Measurements from ENCODE around the gene GLIS1.

Gene GLIS1

DNA sequence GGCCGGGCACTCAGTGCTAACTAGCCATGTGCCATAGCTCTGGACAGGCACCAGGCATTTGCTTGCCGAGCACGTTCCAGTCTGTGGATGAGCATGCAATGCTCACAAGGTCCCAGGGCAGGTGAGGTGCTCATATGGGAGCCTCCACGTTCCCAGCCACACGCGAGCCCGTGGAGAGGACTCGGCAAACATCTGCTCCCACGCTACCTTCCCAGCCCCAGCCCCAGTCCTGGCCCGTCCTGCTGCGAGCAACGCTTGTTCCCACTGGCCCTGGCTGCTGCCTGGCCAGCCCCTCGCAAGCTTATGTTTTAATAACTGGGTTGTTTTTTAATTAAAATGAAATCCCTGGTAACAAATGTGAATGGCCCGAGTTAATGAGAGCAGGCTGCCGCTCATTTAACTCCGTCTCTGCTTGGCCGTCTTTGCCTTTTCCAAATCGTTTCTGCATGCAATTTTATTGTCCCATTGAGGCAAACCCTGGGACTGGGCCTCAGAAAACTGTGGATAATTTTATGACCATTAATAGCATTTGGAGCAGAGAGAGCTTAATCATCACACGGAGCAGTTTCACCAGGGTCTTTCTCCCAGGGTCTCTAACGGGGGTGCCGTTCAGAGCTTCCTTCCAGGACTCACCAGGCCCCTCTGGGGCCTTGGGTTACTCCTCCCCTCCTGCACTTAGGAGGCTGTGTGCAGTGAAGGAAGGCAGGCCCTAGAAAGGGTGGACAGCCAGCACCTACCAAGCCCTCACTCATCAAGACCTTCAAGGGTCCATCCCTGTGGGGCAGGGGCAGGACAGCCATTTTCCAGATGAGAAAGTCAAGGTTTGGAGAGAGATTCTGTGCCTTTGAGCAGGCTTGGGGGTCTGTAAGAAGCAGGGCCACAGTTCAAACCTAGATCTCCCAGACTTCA lies 136.8 kb downstream of the GLIS1 start:
- in situ Hi-C loops (cut with HindIII; ENCODE audit: low sequenced_read_pairs): loop anchor here (25.0 kb wide), 1 partner anchor 135 kb away; the partner anchor contains the start of gene GLIS1

DNA sequence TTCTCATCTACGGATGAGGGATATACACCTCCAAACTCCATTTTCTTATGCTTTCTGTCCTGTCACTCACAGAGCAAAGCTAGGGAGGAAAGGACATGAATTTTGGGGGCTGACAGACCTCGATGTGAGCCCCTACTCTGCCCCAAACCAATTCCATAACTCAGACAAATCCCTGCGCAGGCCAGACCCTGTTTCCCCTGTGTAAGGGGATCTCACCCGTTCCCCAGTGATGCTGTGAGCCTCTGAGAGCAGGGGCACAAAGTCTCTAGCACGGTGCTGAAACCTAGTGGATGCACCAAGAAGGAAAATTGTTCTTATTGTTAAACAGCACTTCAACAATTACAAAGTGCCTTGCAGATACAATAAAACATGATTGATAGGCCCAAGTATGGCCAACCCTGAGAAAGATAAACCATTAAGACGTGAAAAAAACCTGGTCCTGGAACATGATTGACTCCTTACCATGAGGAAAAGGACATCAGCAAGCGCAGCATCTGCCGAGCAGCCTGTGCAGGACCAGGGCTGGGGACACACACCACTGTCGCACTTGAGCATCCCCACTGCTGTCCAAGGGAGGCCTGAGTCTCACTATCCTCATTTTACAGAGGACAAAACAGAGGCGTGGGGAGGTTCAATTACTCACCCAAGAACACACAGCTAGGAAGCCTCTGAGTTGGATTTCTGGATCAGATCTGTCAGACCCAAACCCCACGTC lies 137.8 kb downstream of the GLIS1 start:
- in situ Hi-C loops (cut with HindIII; ENCODE audit: low sequenced_read_pairs): loop anchor here (25.0 kb wide), 1 partner anchor 136 kb away; the partner anchor contains the start of gene GLIS1

GRCh38 chr1:53600561-53600960 lies 138.4 kb downstream of the GLIS1 start:
- in situ Hi-C loops (cut with HindIII; ENCODE audit: low sequenced_read_pairs): loop anchor here (25.0 kb wide), 1 partner anchor 137 kb away; the partner anchor contains the start of gene GLIS1

DNA sequence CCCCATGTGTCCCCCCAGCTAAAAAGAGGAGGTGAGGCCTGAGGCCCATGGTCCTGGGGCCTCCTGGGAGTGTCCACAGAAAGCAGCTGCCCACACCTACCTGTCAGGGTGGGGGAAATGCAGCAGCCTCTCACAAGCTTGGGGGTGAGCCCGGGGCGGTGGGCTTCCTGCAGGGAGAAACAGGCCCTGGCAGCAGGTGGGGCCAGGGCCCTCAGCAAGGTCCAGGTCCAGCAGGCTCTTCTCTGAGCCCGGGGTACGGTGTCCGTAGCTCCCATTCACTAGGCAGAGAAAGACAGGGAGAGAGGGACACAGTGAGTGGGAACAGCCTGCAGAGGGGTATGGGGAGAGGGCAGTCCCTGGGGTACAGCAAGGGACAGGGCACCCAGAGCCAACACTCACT lies 139.0 kb downstream of the GLIS1 start:
- in situ Hi-C loops (cut with HindIII; ENCODE audit: low sequenced_read_pairs): loop anchor here (25.0 kb wide), 1 partner anchor 137 kb away; the partner anchor contains the start of gene GLIS1

DNA sequence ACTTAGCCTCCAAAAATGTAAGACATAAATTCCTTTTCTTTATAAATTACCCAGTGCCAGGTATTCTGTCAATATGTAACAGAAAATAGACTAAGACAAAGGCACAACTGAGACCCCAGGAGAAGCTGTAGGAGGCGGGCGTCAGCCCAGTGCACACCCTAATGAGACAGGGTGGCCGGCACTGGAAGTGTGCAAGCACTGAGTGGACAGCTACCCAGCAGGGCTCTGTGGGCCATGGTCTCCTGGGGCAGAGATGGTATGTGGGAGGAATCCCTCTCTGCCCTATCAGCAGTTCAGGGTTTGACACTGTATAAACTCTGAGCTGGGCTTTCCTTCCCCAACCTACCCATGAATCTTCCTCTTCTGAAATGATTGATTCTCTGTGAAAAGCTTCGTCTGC lies 139.5 kb downstream of the GLIS1 start:
- in situ Hi-C loops (cut with HindIII; ENCODE audit: low sequenced_read_pairs): no loop called here

DNA sequence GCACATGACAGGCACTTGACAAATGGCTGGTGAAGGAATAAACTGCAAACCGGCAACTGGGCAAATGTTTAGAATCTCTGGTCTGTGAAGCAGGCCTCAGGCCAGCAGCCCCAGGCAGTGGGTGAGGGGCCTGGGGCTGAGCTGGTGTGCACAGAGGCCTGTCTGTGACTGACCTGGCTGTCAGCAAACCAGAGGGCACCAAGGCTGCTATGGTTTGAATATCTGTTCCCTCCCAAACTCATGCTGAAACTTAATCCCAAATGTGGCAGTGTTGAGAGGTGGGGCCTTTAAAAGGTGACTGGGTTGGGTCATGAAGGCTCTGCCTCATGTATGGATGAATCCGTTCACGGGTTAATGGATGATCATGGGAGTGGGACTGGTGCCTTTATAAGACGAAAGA lies 140.0 kb downstream of the GLIS1 start:
- in situ Hi-C loops (cut with HindIII; ENCODE audit: low sequenced_read_pairs): no loop called here

- in situ Hi-C loops (cut with HindIII; ENCODE audit: low sequenced_read_pairs): no loop called here
These were observed 143.1 kb downstream of the GLIS1 start for GRCh38 chr1:53595906-53596305.

DNA sequence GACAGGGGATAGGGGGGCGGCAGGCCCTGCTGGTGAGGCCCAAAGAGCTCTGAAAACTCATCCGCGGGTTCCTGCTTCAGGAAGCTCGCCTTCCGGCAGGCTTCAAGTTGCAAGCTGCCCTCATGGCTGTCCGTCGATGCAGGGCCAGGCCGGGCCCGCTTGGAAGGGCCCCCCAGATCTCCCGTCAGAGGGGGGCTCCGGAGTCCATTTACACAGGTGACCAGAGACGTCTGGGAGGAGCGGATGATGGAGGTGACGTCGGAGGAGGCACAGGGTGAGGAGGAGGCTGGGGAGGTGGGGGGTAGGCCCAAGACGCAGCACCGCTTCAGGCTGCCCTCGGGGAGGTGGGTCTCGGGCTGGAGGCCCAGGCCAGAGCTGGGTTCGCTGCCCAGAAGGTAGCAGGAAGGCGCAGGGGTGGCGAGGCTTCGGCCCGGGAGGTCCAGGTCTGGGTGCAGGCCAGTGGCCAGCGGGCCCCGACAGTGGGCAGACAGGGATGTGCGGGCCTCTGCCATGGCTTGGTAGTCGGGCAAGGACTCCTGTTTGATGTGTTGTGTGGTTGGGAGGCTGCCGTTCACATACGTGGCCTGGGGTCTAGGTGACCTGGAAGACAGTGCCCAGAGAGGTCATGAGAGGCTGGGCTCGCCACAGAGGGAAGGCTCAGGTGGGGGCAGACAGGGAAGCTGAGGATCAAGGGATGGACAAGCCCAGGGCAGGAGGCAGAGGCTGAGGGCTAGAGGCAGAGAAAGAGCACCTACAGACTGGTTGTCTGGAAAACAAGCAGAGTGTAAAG lies 144.4 kb downstream of the GLIS1 start:
- in situ Hi-C loops (cut with HindIII; ENCODE audit: low sequenced_read_pairs): no loop called here

DNA sequence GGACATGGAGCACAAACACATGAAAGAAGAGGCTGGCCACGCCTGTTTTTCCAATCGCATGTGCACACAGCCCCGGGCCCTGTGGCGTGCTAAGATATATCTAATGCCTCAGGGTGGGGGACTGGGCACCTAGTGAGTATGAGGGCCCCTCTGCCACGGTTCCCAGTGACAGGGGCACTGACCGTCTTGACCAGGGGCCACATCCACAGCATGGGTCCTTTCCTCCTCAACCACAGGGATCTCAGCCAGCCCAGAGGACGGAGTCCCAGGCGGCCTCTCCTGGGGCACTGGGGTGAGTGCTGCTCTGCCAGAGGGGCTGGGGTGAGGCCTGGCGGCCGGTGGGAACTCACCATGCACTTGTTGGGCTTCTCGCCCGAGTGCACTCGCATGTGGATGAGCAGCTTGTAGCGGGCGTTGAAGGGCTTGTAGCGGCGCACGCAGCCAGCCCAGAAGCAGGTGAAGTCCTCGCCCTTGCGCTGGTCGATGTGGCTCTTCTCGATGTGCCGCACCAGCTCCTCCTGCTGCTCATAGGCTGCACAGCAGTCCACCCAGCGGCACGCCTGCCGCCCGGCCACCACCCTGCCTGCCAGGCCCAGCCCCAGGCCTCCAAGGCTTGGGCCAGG lies 145.1 kb downstream of the GLIS1 start:
- in situ Hi-C loops (cut with HindIII; ENCODE audit: low sequenced_read_pairs): no loop called here

DNA sequence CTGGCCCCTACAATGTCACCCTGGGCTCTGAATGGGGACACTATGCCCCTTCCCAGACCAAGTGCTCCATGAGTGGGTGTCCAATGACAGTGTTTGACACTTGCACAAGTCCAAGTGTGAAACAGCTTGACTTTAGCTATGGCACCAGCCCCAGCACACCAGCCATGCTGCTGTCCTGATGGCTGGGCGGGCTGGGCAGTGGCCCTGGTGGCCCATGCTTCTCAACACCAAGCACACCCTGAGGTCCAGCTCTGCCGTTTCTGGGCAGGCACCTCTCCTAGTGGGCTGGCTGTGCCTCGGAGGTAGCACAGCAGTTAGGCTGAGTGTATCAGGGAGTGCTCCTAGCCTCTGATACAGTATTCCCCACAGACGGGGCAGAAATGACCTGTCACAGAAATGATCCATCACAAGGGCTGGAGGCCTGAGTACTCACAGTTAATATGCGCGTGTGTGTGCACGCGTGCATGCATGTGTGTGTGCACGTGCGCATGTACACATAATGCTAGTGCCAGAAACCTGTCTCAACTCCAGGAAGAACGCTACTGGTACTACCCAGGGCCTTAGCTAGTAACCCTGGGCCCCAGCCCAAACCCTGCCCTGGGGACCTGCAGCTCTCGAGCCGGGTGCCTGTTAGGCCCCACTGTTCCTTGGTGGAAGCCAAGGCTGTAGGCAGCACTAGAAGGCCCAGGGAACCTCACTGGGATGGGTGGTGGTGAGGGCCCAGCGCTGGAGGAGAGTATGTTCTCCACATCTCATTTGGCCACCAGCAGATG lies 145.8 kb downstream of the GLIS1 start:
- in situ Hi-C loops (cut with HindIII; ENCODE audit: low sequenced_read_pairs): no loop called here

DNA sequence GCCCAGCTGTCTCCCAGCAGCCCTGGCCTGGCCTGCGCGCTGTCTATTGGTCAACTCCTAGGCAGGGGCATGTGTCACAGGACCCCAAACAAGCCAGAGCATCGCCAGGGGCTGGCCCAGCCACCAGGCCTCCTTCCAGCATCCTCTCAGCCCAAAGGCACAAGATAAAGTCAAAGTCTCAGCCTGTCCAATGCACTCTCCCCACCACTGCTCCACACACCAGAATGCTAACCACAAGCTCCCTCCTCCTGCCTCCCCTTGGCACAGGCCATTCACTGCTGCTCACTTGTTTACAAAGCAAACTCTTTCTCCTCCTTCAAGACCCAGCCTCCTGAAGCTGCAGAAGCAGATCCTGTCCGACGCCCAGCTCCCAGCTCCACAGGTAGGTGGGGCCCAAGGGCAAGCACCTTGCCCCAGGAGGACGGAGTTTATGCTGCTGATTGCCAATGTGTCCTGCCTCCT lies 146.4 kb downstream of the GLIS1 start:
- in situ Hi-C loops (cut with HindIII; ENCODE audit: low sequenced_read_pairs): no loop called here

DNA sequence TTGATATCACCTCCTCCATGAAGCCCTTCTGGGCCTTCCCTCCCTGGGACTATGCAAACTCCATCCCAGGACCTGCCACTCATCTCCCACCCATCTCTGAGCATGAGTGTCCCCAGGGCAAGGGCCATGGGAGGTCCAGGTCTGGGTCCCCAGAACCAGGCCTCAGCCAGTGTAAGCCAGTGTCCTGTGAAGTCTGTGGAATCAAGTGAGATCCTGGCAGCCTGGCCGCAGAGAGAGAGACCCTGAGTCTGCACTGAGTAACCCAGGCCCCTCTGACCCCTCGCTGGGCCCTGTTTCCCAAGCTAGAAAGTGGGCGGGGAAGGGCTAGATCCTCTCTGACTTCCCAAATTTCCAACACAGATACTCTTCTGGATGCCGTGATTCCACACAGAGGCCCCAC lies 147.0 kb downstream of the GLIS1 start:
- in situ Hi-C loops (cut with HindIII; ENCODE audit: low sequenced_read_pairs): no loop called here

DNA sequence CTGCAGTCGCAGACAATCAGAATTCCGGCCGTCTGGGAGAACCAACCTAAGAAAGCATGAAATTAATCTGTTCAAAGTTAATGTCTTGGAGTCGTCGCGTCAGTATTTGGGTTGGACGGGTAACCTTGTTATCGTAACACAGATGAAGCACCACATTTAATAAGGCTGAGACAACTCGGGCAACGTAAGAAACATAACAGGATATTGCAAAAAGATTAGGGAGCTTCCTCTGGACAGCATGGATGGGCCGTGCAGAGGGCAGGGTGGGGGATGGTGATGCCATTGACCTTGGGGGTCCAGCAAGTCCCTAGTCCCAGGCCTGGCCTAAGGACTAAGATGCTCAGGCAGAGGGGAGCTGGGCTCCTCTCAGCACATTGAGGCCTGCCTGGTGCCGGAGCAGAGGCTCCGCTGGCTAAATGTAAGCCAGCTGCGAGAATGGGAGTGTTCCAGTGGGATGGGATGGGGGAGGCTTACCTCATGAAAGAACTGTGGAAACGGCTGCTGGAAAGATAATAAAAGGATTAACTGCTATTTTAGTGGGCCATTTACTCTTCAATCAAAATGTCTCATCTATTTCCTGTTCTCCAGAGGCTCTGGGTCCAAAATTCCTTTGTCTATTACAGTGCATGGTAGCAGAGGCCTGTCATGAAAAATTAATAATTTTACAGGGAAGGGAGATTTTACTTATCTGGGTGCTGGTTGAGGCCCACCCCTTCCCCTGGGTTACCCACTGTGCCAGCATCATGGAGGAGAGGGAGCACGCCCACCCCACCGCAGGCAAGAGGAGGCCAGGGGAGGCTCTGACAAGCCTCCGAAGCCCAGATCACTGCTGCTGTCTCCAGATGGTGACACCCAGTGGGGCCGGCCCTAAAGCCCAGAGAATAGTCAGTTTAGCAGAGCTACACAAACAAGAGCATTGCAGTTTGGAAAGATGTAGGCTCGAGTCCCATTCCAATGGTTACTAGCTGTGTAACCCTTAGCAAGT lies 148.1 kb downstream of the GLIS1 start:
- in situ Hi-C loops (cut with HindIII; ENCODE audit: low sequenced_read_pairs): no loop called here

DNA sequence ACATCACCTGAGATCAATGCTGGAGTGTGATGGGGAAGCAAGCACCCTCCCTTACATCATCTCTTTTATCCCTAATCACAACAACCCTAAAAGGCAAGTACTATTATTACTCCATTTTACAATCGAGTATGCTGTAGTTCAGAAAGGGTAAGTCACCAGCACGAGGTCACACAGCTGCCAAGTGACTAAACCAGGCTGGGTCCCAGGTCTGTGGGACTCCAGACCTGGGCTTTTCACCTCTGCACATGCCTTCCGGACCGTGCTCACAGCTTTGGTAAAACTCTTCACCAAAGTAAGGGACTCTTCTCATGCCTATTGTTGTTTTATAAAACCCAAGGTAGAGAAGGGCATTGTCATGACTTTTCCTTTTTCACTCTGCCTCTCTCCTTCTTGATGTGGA lies 148.9 kb downstream of the GLIS1 start:
- in situ Hi-C loops (cut with HindIII; ENCODE audit: low sequenced_read_pairs): no loop called here

DNA sequence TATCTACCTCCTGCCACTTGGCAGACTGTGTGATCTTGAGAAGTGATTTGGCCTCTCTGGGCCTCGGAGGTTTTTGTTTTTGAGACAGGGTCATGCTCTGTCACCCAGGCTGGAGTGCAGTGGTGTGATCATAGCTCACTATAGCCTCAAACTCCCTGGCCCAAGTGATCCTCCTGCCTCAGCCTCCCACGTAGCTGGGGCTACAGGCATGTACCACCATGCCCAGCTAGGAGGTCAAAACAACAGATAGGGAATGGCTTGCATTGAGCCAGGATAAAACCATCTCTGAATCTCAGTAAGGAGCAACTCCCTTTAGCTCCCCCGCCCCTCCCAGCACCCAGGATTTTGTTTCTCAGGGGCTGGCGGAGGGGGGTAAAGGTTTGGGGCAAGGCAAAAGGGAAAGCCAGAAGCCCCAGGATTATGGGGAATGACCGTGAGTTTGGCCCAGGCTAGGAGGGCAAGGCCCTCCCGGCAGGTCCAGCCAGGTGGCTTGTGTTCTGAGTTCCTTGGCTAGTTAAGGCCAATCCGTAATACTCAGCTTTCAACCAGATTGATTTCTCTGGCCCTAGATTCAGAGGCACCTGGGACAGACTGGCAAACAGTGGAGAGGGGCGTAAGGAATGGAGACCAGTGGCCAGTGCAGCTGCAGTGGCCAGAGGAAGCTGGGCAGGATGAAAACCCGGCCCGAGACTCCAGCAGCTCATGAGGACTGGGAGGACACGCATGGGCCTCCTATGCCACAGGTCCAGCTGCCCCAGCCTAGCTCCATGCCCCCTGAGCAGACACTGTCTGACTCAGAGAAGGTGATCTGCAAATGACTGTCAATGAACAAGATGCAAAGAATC lies 149.7 kb downstream of the GLIS1 start:
- in situ Hi-C loops (cut with HindIII; ENCODE audit: low sequenced_read_pairs): no loop called here

GRCh38 chr1:53588053-53588779 lies 150.7 kb downstream of the GLIS1 start:
- in situ Hi-C loops (cut with HindIII; ENCODE audit: low sequenced_read_pairs): no loop called here

Data from DLD1 (cell line).